ENCODE data around the gene KMO. TPM values are rescaled to one million over a fixed set of nuclear protein-coding genes. Genes with fewer than 3 reads are reported as not detected.

KMO gene
- total RNA-seq, 2 donors from 2014 or later = not detected

- H3K9me3 ChIP-seq (ENCODE audit: control insufficient read depth, low read length) = peaks cover 22% of the 10 kb centered on the region
- H3K4me3 ChIP-seq (ENCODE audit: low read length) = peak overlapping the region; percentile 83
- no peaks in the 10 kb centered on the region for H3K36me3 ChIP-seq (ENCODE audit: control insufficient read depth, insufficient read depth, low read length)
- H3K27me3 Mint-ChIP-seq (ENCODE audit: insufficient read depth) = peaks cover 41% of the 10 kb centered on the region
- DNase-seq = peak; percentile 84
- H3K27me3 ChIP-seq (ENCODE audit: control insufficient read depth, insufficient read depth, low read length, poor library complexity, severe bottlenecking) = peaks cover 47% of the 10 kb centered on the region
- no peaks in the 10 kb centered on the region for H3K4me1 ChIP-seq (ENCODE audit: control insufficient read depth, insufficient read depth, low read length)
- H3K9ac ChIP-seq (ENCODE audit: extremely low read depth, low read length, poor library complexity, severe bottlenecking) = peak overlapping the region; percentile 55
- peak overlapping the region; percentile 77 for H3K27ac ChIP-seq (ENCODE audit: low read depth, low read length)
- 0% methylated on average over 8 to 31 of the region's 42 CpGs for WGBS, 2 experiments (ENCODE audit: insufficient coverage in 1 of 2, insufficient read length in 1 of 2)
- peaks cover 15% of the 10 kb centered on the region for H3K36me3 Mint-ChIP-seq (ENCODE audit: low read depth)
- peak overlapping the region; percentile 75 for H3K27ac Mint-ChIP-seq
- peaks cover 22% of the 10 kb centered on the region for H3K9me3 Mint-ChIP-seq
- H3K4me1 Mint-ChIP-seq = peaks cover 18% of the 10 kb centered on the region
- peak; percentile 48 for TF ChIP-seq CTCF (conservative IDR thresholded peaks at IDR 0.05)
- H3K4me3 Mint-ChIP-seq = peak overlapping the region; percentile 72
Observed at GRCh38 chr1:241639623-241640148, 107.5 kb downstream of the KMO start.

GRCh38 chr1:241640149-241640866, 108.1 kb downstream of the KMO start, which contains the start of the genes CHML and OPN3:
Gene CHML (minus strand): TSS chr1:241640369. CDS start chr1:241635766, 4,603 bp downstream.
Gene OPN3 (minus strand): TSS chr1:241640369. CDS start chr1:241640254, 115 bp downstream.
- Histone ChIP-seq H3K27me3 (ENCODE audit: control insufficient read depth, insufficient read depth, low read length, poor library complexity, severe bottlenecking) (peaks cover 41% of the 10 kb centered on the region), H3K9me3 (ENCODE audit: control insufficient read depth, low read length) (peaks cover 22% of the 10 kb centered on the region), H3K36me3 (ENCODE audit: control insufficient read depth, insufficient read depth, low read length) (no peaks in the 10 kb centered on the region), H3K27ac (ENCODE audit: low read depth, low read length) (peak within 1 kb of the TSS; percentile 77), H3K9ac (ENCODE audit: extremely low read depth, low read length, poor library complexity, severe bottlenecking) (peak within 1 kb of the TSS; percentile 55), H3K4me1 (ENCODE audit: control insufficient read depth, insufficient read depth, low read length) (no peaks in the 10 kb centered on the region), H3K4me3 (ENCODE audit: low read length) (peak within 1 kb of the TSS; percentile 83)
- Mint-ChIP-seq H3K4me1 (peaks cover 18% of the 10 kb centered on the region), H3K4me3 (peak within 1 kb of the TSS; percentile 72), H3K9me3 (peaks cover 22% of the 10 kb centered on the region), H3K27ac (peak within 1 kb of the TSS; percentile 75), H3K27me3 (ENCODE audit: insufficient read depth) (peaks cover 35% of the 10 kb centered on the region), H3K36me3 (ENCODE audit: low read depth) (peaks cover 9% of the 10 kb centered on the region)
- peak; percentile 96 for DNase-seq
- no peak for TF ChIP-seq CTCF (conservative IDR thresholded peaks at IDR 0.05)
- 1 to 7% methylated on average over 17 to 81 of the region's 81 CpGs for WGBS, 2 experiments (ENCODE audit: insufficient coverage in 1 of 2, insufficient read length in 1 of 2)

GRCh38 chr1:241640867-241641622, 108.9 kb downstream of the KMO start:
- Mint-ChIP-seq H3K36me3 (ENCODE audit: low read depth) (peaks cover 5% of the 10 kb centered on the region), H3K27me3 (ENCODE audit: insufficient read depth) (peaks cover 33% of the 10 kb centered on the region), H3K4me3 (peak overlapping the region; percentile 72), H3K9me3 (peaks cover 22% of the 10 kb centered on the region), H3K4me1 (peaks cover 18% of the 10 kb centered on the region), H3K27ac (no peak overlapping the region)
- 92 to 96% methylated on average over 5 to 9 of the region's 9 CpGs for WGBS, 2 experiments (ENCODE audit: insufficient coverage in 1 of 2, insufficient read length in 1 of 2)
- TF ChIP-seq CTCF (conservative IDR thresholded peaks at IDR 0.05) = no peak
- Histone ChIP-seq H3K4me1 (ENCODE audit: control insufficient read depth, insufficient read depth, low read length) (no peaks in the 10 kb centered on the region), H3K9me3 (ENCODE audit: control insufficient read depth, low read length) (peaks cover 22% of the 10 kb centered on the region), H3K27me3 (ENCODE audit: control insufficient read depth, insufficient read depth, low read length, poor library complexity, severe bottlenecking) (peaks cover 37% of the 10 kb centered on the region), H3K36me3 (ENCODE audit: control insufficient read depth, insufficient read depth, low read length) (no peaks in the 10 kb centered on the region), H3K9ac (ENCODE audit: extremely low read depth, low read length, poor library complexity, severe bottlenecking) (no peak overlapping the region), H3K4me3 (ENCODE audit: low read length) (peak overlapping the region; percentile 62), H3K27ac (ENCODE audit: low read depth, low read length) (no peak overlapping the region)
- no peak for DNase-seq

Measured in endodermal cell (in vitro differentiated cells).